ENCODE data around the gene TSC1.

- no peak for TF ChIP-seq PAX8 (IDR thresholded peaks at IDR 0.05)
- no peak for TF ChIP-seq POLR2AphosphoS5 (IDR thresholded peaks at IDR 0.05; ENCODE audit: low read length)
- no peak for TF ChIP-seq FOXM1 (IDR thresholded peaks at IDR 0.05; ENCODE audit: low read depth, low read length)
- no peak for TF ChIP-seq RAD21 (IDR thresholded peaks at IDR 0.05; ENCODE audit: insufficient read depth, low read depth, low read length)
- no peak for TF ChIP-seq BCL3 (IDR thresholded peaks at IDR 0.05; ENCODE audit: borderline replicate concordance, insufficient read depth, low read depth, low read length, poor library complexity, severe bottlenecking)
- no peak for TF ChIP-seq MAX (IDR thresholded peaks at IDR 0.05; ENCODE audit: low read depth, low read length)
- no peak for TF ChIP-seq CTCF (IDR thresholded peaks at IDR 0.05 in 2 of 3, conservative IDR thresholded peaks at IDR 0.05 in 1 of 3; ENCODE audit: control insufficient read depth in 2 of 3, extremely low read depth in 1 of 3, insufficient read depth in 1 of 3, low read depth in 3 of 3, low read length in 3 of 3)
- TF ChIP-seq TCF12 (IDR thresholded peaks at IDR 0.05; ENCODE audit: low read depth, low read length): no peak
- no peak for TF ChIP-seq TAF1 (IDR thresholded peaks at IDR 0.05; ENCODE audit: borderline replicate concordance, low read depth, low read length)
- no peak for TF ChIP-seq E2F8 (IDR thresholded peaks at IDR 0.05; ENCODE audit: low read depth, partially characterized antibody)
- no peak for TF ChIP-seq POLR2AphosphoS2 (IDR thresholded peaks at IDR 0.05; ENCODE audit: low read depth, low read length)
- no peak for TF ChIP-seq EP300 (IDR thresholded peaks at IDR 0.05; ENCODE audit: borderline replicate concordance in 1 of 2, control insufficient read depth in 1 of 2, low read depth in 2 of 2, low read length in 2 of 2)
- no peak for TF ChIP-seq CREB1 (IDR thresholded peaks at IDR 0.05; ENCODE audit: low read depth)
- TF ChIP-seq YY1 (IDR thresholded peaks at IDR 0.05; ENCODE audit: low read depth, low read length): no peak
These were observed 5.3 kb upstream of the TSC1 start for GRCh38 chr9:132949709-132950108.
